ENCODE results near the gene DIAPH3. TPM values are rescaled to one million over a fixed set of nuclear protein-coding genes. Genes with fewer than 3 reads are reported as not detected.

Gene DIAPH3
- total RNA-seq, 3 donors from 2014 or later = 2.1 to 4.0 (median 3.7) TPM

GRCh38 chr13:59744747-59745391 lies 418.9 kb downstream of the DIAPH3 start:
- Mint-ChIP-seq H3K27me3 (ENCODE audit: low read depth) (no peaks in the 10 kb centered on the region), H3K9me3 (no peaks in the 10 kb centered on the region), H3K4me1 (ENCODE audit: low read depth) (peaks cover 2% of the 10 kb centered on the region), H3K4me3 (no peak overlapping the region), H3K36me3 (ENCODE audit: insufficient read depth) (no peaks in the 10 kb centered on the region)
- DNase-seq (no peak), ATAC-seq (no peak)

- no peak for DNase-seq
- no peak for ATAC-seq
- Mint-ChIP-seq H3K36me3 (ENCODE audit: insufficient read depth) (no peaks in the 10 kb centered on the region), H3K4me1 (ENCODE audit: low read depth) (peaks cover 2% of the 10 kb centered on the region), H3K27me3 (ENCODE audit: low read depth) (no peaks in the 10 kb centered on the region), H3K4me3 (no peak overlapping the region), H3K9me3 (no peaks in the 10 kb centered on the region)
These were observed 420.5 kb downstream of the DIAPH3 start for GRCh38 chr13:59743195-59743594.

- DNase-seq (no peak), ATAC-seq (no peak)
- Mint-ChIP-seq H3K36me3 (ENCODE audit: insufficient read depth) (no peaks in the 10 kb centered on the region), H3K4me3 (no peak overlapping the region), H3K4me1 (ENCODE audit: low read depth) (peaks cover 2% of the 10 kb centered on the region), H3K27me3 (ENCODE audit: low read depth) (no peaks in the 10 kb centered on the region), H3K9me3 (no peaks in the 10 kb centered on the region)
These were observed 421.3 kb downstream of the DIAPH3 start for GRCh38 chr13:59742467-59742866.

GRCh38 chr13:59738921-59739320 lies 424.8 kb downstream of the DIAPH3 start:
- Mint-ChIP-seq H3K36me3 (ENCODE audit: insufficient read depth) (no peaks in the 10 kb centered on the region), H3K9me3 (no peaks in the 10 kb centered on the region), H3K4me3 (no peak overlapping the region), H3K27me3 (ENCODE audit: low read depth) (no peaks in the 10 kb centered on the region), H3K4me1 (ENCODE audit: low read depth) (no peaks in the 10 kb centered on the region)
- ATAC-seq (no peak), DNase-seq (no peak)

- H3K4me3 Mint-ChIP-seq = no peak overlapping the region
- H3K36me3 Mint-ChIP-seq (ENCODE audit: insufficient read depth) = no peaks in the 10 kb centered on the region
- H3K4me1 Mint-ChIP-seq (ENCODE audit: low read depth) = no peaks in the 10 kb centered on the region
- ATAC-seq (peak in 1 of 2 donors; percentile 52), DNase-seq (no peak)
- no peaks in the 10 kb centered on the region for H3K9me3 Mint-ChIP-seq
- no peaks in the 10 kb centered on the region for H3K27me3 Mint-ChIP-seq (ENCODE audit: low read depth)
These were observed 429.3 kb downstream of the DIAPH3 start for GRCh38 chr13:59734393-59734792.

GRCh38 chr13:59733744-59734143 lies 430.0 kb downstream of the DIAPH3 start:
- Mint-ChIP-seq H3K36me3 (ENCODE audit: insufficient read depth) (no peaks in the 10 kb centered on the region), H3K4me3 (no peak overlapping the region)
- no peak for ATAC-seq

GRCh38 chr13:59730026-59730425 lies 433.7 kb downstream of the DIAPH3 start:
- Mint-ChIP-seq H3K27me3 (ENCODE audit: low read depth) (no peaks in the 10 kb centered on the region), H3K9me3 (no peaks in the 10 kb centered on the region), H3K4me3 (no peak overlapping the region), H3K36me3 (ENCODE audit: insufficient read depth) (no peaks in the 10 kb centered on the region), H3K4me1 (ENCODE audit: low read depth) (no peaks in the 10 kb centered on the region)
- DNase-seq = no peak
- ATAC-seq = no peak

More at GRCh38 chr13:59733744-59734143, 430.0 kb downstream of the DIAPH3 start:
- H3K27me3 Mint-ChIP-seq (ENCODE audit: low read depth) = no peaks in the 10 kb centered on the region
- no peaks in the 10 kb centered on the region for H3K9me3 Mint-ChIP-seq
- no peaks in the 10 kb centered on the region for H3K4me1 Mint-ChIP-seq (ENCODE audit: low read depth)
- DNase-seq = no peak

- H3K27me3 Mint-ChIP-seq (ENCODE audit: low read depth) = no peaks in the 10 kb centered on the region
- no peak for ATAC-seq
- H3K4me1 Mint-ChIP-seq (ENCODE audit: low read depth) = no peaks in the 10 kb centered on the region
- no peaks in the 10 kb centered on the region for H3K9me3 Mint-ChIP-seq
- no peak for DNase-seq
- H3K4me3 Mint-ChIP-seq = no peak overlapping the region
- H3K36me3 Mint-ChIP-seq (ENCODE audit: insufficient read depth) = no peaks in the 10 kb centered on the region
These were observed 434.7 kb downstream of the DIAPH3 start for GRCh38 chr13:59728896-59729545.

GRCh38 chr13:59721926-59722910 lies 441.5 kb downstream of the DIAPH3 start:
- Mint-ChIP-seq H3K36me3 (ENCODE audit: insufficient read depth) (no peaks in the 10 kb centered on the region), H3K4me3 (no peak overlapping the region), H3K27me3 (ENCODE audit: low read depth) (no peaks in the 10 kb centered on the region), H3K9me3 (no peaks in the 10 kb centered on the region), H3K4me1 (ENCODE audit: low read depth) (peaks cover 6% of the 10 kb centered on the region)
- DNase-seq (no peak), ATAC-seq (peak in 1 of 2 donors; percentile 30)

- H3K36me3 Mint-ChIP-seq (ENCODE audit: insufficient read depth) = no peaks in the 10 kb centered on the region
These were observed 448.1 kb downstream of the DIAPH3 start for GRCh38 chr13:59715611-59716010.

GRCh38 chr13:59710996-59711701 lies 452.6 kb downstream of the DIAPH3 start:
- Mint-ChIP-seq H3K36me3 (ENCODE audit: insufficient read depth) (no peaks in the 10 kb centered on the region), H3K4me3 (no peak overlapping the region), H3K27me3 (ENCODE audit: low read depth) (no peaks in the 10 kb centered on the region), H3K4me1 (ENCODE audit: low read depth) (no peaks in the 10 kb centered on the region), H3K9me3 (no peaks in the 10 kb centered on the region)
- DNase-seq (no peak), ATAC-seq (no peak)

More at GRCh38 chr13:59715611-59716010, 448.1 kb downstream of the DIAPH3 start:
- H3K4me1 Mint-ChIP-seq (ENCODE audit: low read depth) = no peaks in the 10 kb centered on the region
- H3K4me3 Mint-ChIP-seq = no peak overlapping the region
- DNase-seq (no peak), ATAC-seq (no peak)
- no peaks in the 10 kb centered on the region for H3K9me3 Mint-ChIP-seq
- H3K27me3 Mint-ChIP-seq (ENCODE audit: low read depth) = no peaks in the 10 kb centered on the region

GRCh38 chr13:59710416-59710815 lies 453.3 kb downstream of the DIAPH3 start:
- H3K4me3 Mint-ChIP-seq = no peak overlapping the region
- H3K36me3 Mint-ChIP-seq (ENCODE audit: insufficient read depth) = no peaks in the 10 kb centered on the region
- no peaks in the 10 kb centered on the region for H3K27me3 Mint-ChIP-seq (ENCODE audit: low read depth)
- DNase-seq = no peak
- no peak for ATAC-seq
- no peaks in the 10 kb centered on the region for H3K9me3 Mint-ChIP-seq
- no peaks in the 10 kb centered on the region for H3K4me1 Mint-ChIP-seq (ENCODE audit: low read depth)

- Mint-ChIP-seq H3K4me1 (ENCODE audit: low read depth) (no peaks in the 10 kb centered on the region), H3K27me3 (ENCODE audit: low read depth) (no peaks in the 10 kb centered on the region), H3K4me3 (no peak overlapping the region), H3K36me3 (ENCODE audit: insufficient read depth) (no peaks in the 10 kb centered on the region), H3K9me3 (no peaks in the 10 kb centered on the region)
- DNase-seq (no peak), ATAC-seq (no peak)
These were observed 457.4 kb downstream of the DIAPH3 start for GRCh38 chr13:59706101-59706976.
